Measurements from ENCODE around the gene LOXHD1. TPM values are rescaled to one million over a fixed set of nuclear protein-coding genes. Genes with fewer than 3 reads are reported as not detected.

Gene LOXHD1
- total RNA-seq, 6 experiments from 2014 or later = not detected

DNA sequence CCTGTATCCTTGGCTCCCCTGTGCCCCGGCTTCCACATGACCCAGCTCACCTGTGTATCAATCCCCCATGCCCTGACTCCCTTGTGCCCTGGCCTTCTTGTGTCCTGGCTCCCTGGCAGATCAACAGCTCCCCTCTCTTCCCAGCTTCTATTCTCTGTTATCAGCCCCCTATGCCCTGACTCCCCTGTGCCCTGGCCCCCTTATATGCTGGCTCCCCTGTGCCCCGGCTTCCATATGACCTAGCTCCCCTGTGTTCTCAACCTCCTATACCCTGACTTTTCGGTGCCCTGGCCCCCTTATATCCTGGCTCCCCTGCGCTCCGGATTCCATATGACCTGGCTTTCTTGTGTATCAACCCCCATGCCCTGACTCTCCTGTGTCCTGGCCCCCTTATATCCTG is 209.2 kb downstream of the LOXHD1 start:
- no peaks in the 10 kb centered on the region for H3K27me3 ChIP-seq
- no peaks in the 10 kb centered on the region for H3K4me1 ChIP-seq
- H3K27ac ChIP-seq = no peak overlapping the region
- intact Hi-C loops (cut with DNase I) = no loop called here
- H3K9me3 ChIP-seq = no peaks in the 10 kb centered on the region
- no peak overlapping the region for H3K4me3 ChIP-seq
- 95% methylated on average over 5 of the region's 5 CpGs for WGBS (ENCODE audit: insufficient coverage, low coverage, low lambda C conversion rate, missing lambda C conversion rate)
- DNase-seq = no peak
- ATAC-seq = peak in 1 of 4 donors; percentile 23
- TF ChIP-seq, protein P1, sequence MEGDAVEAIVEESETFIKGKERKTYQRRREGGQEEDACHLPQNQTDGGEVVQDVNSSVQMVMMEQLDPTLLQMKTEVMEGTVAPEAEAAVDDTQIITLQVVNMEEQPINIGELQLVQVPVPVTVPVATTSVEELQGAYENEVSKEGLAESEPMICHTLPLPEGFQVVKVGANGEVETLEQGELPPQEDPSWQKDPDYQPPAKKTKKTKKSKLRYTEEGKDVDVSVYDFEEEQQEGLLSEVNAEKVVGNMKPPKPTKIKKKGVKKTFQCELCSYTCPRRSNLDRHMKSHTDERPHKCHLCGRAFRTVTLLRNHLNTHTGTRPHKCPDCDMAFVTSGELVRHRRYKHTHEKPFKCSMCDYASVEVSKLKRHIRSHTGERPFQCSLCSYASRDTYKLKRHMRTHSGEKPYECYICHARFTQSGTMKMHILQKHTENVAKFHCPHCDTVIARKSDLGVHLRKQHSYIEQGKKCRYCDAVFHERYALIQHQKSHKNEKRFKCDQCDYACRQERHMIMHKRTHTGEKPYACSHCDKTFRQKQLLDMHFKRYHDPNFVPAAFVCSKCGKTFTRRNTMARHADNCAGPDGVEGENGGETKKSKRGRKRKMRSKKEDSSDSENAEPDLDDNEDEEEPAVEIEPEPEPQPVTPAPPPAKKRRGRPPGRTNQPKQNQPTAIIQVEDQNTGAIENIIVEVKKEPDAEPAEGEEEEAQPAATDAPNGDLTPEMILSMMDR (IDR thresholded peaks at IDR 0.05) = no peak
- TF ChIP-seq POLR2A (IDR thresholded peaks at IDR 0.05) = no peak
- no peaks in the 10 kb centered on the region for H3K36me3 ChIP-seq

DNA sequence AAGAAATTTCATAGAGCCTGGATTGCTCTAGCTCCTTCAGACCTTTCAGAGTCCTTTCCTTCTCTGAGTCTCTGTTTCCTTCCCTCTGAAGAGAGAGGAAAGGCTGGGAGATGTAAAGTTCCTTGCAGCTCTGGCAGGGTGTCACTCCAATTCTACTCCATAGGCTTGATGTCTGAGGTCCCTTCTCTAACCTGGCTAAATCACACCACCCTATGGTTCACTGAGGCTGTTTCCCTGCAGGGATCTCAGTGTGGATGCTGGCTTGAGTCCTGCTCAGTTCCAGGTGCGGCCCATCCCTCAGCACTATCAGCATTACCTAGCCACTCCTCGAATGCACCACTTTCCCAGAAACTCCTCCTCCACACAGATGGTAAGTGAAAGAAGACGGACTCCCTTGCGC is 209.7 kb downstream of the LOXHD1 start:
- intact Hi-C loops (cut with DNase I) = no loop called here
- Histone ChIP-seq H3K4me1 (no peaks in the 10 kb centered on the region), H3K27ac (no peak overlapping the region), H3K36me3 (no peaks in the 10 kb centered on the region), H3K27me3 (no peaks in the 10 kb centered on the region), H3K4me3 (no peak overlapping the region), H3K9me3 (no peaks in the 10 kb centered on the region)
- no peak for TF ChIP-seq POLR2A (IDR thresholded peaks at IDR 0.05)
- TF ChIP-seq, protein P1 (IDR thresholded peaks at IDR 0.05) = no peak
- DNase-seq = no peak
- WGBS (ENCODE audit: insufficient coverage, low coverage, low lambda C conversion rate, missing lambda C conversion rate) = no CpG with 5 or more reads among the region's 4 CpGs
- peak in 1 of 4 donors; percentile 10 for ATAC-seq

DNA sequence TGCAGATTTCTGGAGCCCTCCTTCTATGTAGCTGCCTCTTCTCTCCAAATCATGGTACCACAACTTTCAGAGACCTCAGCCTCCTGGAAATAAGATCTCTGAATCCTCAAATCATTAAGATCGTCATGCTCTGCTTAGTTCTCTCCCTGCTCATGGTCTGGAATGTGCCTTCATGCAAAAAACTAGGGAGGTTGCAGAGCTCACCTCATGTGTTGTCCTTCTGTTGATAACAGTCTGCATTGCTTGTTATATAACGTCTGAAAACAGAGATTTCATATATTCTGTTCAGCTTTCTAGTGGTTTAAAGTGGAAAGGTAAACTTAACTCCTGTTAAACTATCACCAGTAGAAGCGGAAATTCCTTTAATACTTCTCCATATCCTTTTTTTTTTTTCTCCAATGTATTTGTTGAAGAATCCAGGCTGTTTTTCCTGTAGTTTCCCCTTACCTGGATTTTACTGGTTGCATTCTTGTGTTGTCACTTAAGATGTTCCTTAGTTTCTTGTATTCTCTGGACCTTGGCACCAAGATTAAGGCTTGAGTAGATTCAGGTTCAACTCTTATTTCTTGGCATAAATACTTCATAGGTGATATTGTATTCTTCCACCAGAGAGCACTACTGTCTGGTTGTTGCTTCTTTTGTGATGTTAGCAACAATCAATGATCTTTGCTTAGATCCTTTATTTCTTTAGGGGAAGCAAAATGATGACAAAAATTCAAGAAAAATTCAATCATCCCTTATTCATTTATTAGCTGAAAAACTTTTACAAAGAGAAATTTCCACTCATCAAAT is 211.3 kb downstream of the LOXHD1 start:
- intact Hi-C loops (cut with DNase I) = no loop called here
- 77% methylated on average over 2 of the region's 3 CpGs for WGBS (ENCODE audit: insufficient coverage, low coverage, low lambda C conversion rate, missing lambda C conversion rate)
- ATAC-seq (no peak), DNase-seq (no peak)
- Histone ChIP-seq H3K9me3 (no peaks in the 10 kb centered on the region), H3K27ac (no peak overlapping the region), H3K27me3 (no peaks in the 10 kb centered on the region), H3K4me1 (no peaks in the 10 kb centered on the region), H3K4me3 (no peak overlapping the region), H3K36me3 (no peaks in the 10 kb centered on the region)
- TF ChIP-seq, protein P1 (IDR thresholded peaks at IDR 0.05) = no peak
- TF ChIP-seq POLR2A (IDR thresholded peaks at IDR 0.05) = no peak

DNA sequence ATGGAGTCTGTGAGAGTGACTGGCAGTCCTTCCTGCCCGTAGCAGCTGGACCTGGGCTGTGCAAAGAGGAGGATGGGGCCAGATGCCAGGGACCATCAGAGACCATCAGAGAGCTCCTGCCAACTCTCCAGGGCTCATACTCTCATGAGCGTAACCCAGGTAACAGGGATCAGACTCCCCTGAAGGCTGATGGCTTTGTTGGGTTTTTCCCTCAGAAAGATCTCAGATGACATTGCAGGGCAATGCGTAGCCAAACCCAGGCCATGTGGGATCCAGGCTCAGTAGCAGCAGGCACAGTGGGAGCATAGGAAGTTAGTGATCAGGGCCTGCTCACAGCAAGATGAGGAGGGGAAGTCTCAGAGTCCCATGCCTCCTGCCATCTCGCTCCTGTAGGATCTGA is 218.0 kb downstream of the LOXHD1 start:
- Histone ChIP-seq H3K27ac (no peak overlapping the region), H3K9me3 (no peaks in the 10 kb centered on the region), H3K4me1 (no peaks in the 10 kb centered on the region), H3K36me3 (no peaks in the 10 kb centered on the region), H3K4me3 (no peak overlapping the region), H3K27me3 (no peaks in the 10 kb centered on the region)
- intact Hi-C loops (cut with DNase I) = no loop called here
- WGBS (ENCODE audit: insufficient coverage, low coverage, low lambda C conversion rate, missing lambda C conversion rate) = 100% methylated on average over 2 of the region's 4 CpGs
- no peak for TF ChIP-seq POLR2A (IDR thresholded peaks at IDR 0.05)
- TF ChIP-seq, protein P1 (IDR thresholded peaks at IDR 0.05) = no peak
- ATAC-seq (no peak), DNase-seq (no peak)
